GM21619 (cell line): ENCODE measurements around the gene LIMCH1.
"Not testable (repeated sequence)": the region's sequence is repeated elsewhere in the genome, so short reads cannot be mapped to it uniquely, and the experiment has no call there.

Source experiments
- ATAC-seq: cut with Tn5 transposase; IDR thresholded peaks from one replicate; pipeline ENCODE4 v1.9.1; 2021; ENCODE audit not compliant: unreplicated experiment

LIMCH1 gene

GRCh38 chr4:41715155-41715554, 177.2 kb downstream of the LIMCH1 start:
- no peak for ATAC-seq

GRCh38 chr4:41718907-41719306, 180.9 kb downstream of the LIMCH1 start:
- ATAC-seq: no peak

- no peak for ATAC-seq
Measured at GRCh38 chr4:41719417-41719816, 181.5 kb downstream of the LIMCH1 start.

- ATAC-seq: no peak
Measured at GRCh38 chr4:41722181-41722580, 184.2 kb downstream of the LIMCH1 start.

GRCh38 chr4:41723286-41723685, 185.3 kb downstream of the LIMCH1 start:
- no peak for ATAC-seq

GRCh38 chr4:41725254-41725653, 187.3 kb downstream of the LIMCH1 start:
- ATAC-seq: no peak

GRCh38 chr4:41727861-41728572, 190.1 kb downstream of the LIMCH1 start:
- no peak for ATAC-seq

GRCh38 chr4:41728573-41728913, 190.6 kb downstream of the LIMCH1 start:
- no peak for ATAC-seq

GRCh38 chr4:41731569-41732126, 193.7 kb downstream of the LIMCH1 start:
- no peak for ATAC-seq

- no peak for ATAC-seq
Measured at GRCh38 chr4:41734371-41734770, 196.4 kb downstream of the LIMCH1 start.

- ATAC-seq: not testable (repeated sequence)
Measured at GRCh38 chr4:41737491-41737890, 199.5 kb downstream of the LIMCH1 start.

- no peak for ATAC-seq
Measured at GRCh38 chr4:41741354-41741753, 203.4 kb downstream of the LIMCH1 start.

GRCh38 chr4:41744572-41745291, 206.8 kb downstream of the LIMCH1 start:
- ATAC-seq: no peak

- no peak for ATAC-seq
Measured at GRCh38 chr4:41745292-41746024, 207.5 kb downstream of the LIMCH1 start.

- ATAC-seq: no peak
Measured at GRCh38 chr4:41746025-41746439, 208.1 kb downstream of the LIMCH1 start.

- no peak for ATAC-seq
Measured at GRCh38 chr4:41746440-41747229, 208.7 kb downstream of the LIMCH1 start.

- no peak for ATAC-seq
Measured at GRCh38 chr4:41747230-41748055, 209.5 kb downstream of the LIMCH1 start.

- no peak for ATAC-seq
Measured at GRCh38 chr4:41748074-41748570, 210.2 kb downstream of the LIMCH1 start.

- ATAC-seq: no peak
Measured at GRCh38 chr4:41748571-41749475, 210.9 kb downstream of the LIMCH1 start, which contains the start of gene PHOX2B. Gene PHOX2B (minus strand): TSS chr4:41748725. CDS start chr4:41748610, 115 bp downstream.
